PC-3 (cell line): ENCODE results near the gene CRYGD. TPM values are rescaled to one million over a fixed set of nuclear protein-coding genes. Genes with fewer than 3 reads are reported as not detected.

Experiments used
- ATAC-seq: fragments of 200-7000 bp; cut with Tn5 transposase; 2 replicates; pipeline ENCODE4 v1.9.1; 2020; ENCODE audit warnings: mild to moderate bottlenecking, moderate library complexity
- BruUV-seq: library from RNA; stranded (reverse); fragments of 400-500 nt; replicated peaks from 2 replicates; lab custom pipeline; 2021; lab: Mats Ljungman, UMichigan
- CTCF ChIA-PET: fragments of 300-600 bp; sonication (Branson Sonifier 250); formaldehyde crosslinking; loops from one replicate; lab custom pipeline; 2022; ENCODE audit warnings: antibody characterized with exemption; lab: Charles Lee
- POLR2A ChIA-PET: fragments of 300-600 bp; sonication (Branson Sonifier 250); formaldehyde crosslinking; loops from one replicate; lab custom pipeline; 2022; ENCODE audit warnings: antibody characterized with exemption; ENCODE audit not compliant: unreplicated experiment; lab: Charles Lee
- DNase-seq: peaks from one replicate; pipeline ENCODE4 v3.0.0-alpha.2; 2015
- H2AFZ ChIP-seq: fragments of 300-600 bp; sonication (generic); 2 replicates; pipeline ENCODE4 v1.6.0; 2016; ENCODE audit warnings: antibody characterized with exemption, low read length
- H3F3A ChIP-seq: fragments of 300-600 bp; sonication (generic); one replicate; pipeline ENCODE4 v1.6.0; 2017; ENCODE audit warnings: antibody characterized with exemption, low read length, control low read depth, mild to moderate bottlenecking; ENCODE audit not compliant: unreplicated experiment
- H3K27ac ChIP-seq: fragments of 300-600 bp; sonication (generic); 2 replicates; pipeline ENCODE4 v1.5.1; 2016; ENCODE audit warnings: mild to moderate bottlenecking, low read length
- H3K27me3 ChIP-seq: fragments of 300-600 bp; sonication (generic); 2 replicates; pipeline ENCODE4 v1.6.1; 2016; ENCODE audit warnings: low read length, mixed read lengths
- H3K36me3 ChIP-seq: fragments of 300-600 bp; sonication (generic); 2 replicates; pipeline ENCODE4 v1.6.1; 2016; ENCODE audit warnings: low read depth, mixed run types, low read length, mixed read lengths
- H3K4me1 ChIP-seq: fragments of 300-600 bp; sonication (generic); 2 replicates; pipeline ENCODE4 v1.5.1; 2016; ENCODE audit warnings: low read length; ENCODE audit not compliant: insufficient read depth
- H3K4me2 ChIP-seq: fragments of 300-600 bp; sonication (generic); 2 replicates; pipeline ENCODE4 v1.6.0; 2016; ENCODE audit warnings: low read length
- H3K4me3 ChIP-seq: fragments of 300-600 bp; sonication (generic); 2 replicates; pipeline ENCODE4 v1.5.1; 2016; ENCODE audit warnings: mild to moderate bottlenecking, low read length, mixed read lengths
- H3K79me2 ChIP-seq: fragments of 300-600 bp; sonication (generic); 2 replicates; pipeline ENCODE4 v1.6.1; 2017; ENCODE audit warnings: low read length, mixed read lengths
- H3K9ac ChIP-seq: fragments of 300-600 bp; sonication (generic); 2 replicates; pipeline ENCODE4 v1.6.0; 2016; ENCODE audit warnings: mild to moderate bottlenecking, low read length
- H3K9me2 ChIP-seq: fragments of 300-600 bp; sonication (generic); replicated peaks from 2 replicates; pipeline ENCODE4 v1.6.1; 2016; ENCODE audit warnings: mixed run types, low read length, mixed read lengths
- H3K9me3 ChIP-seq: fragments of 300-600 bp; sonication (generic); 2 replicates; pipeline ENCODE4 v1.6.1; 2016; ENCODE audit warnings: low read length, mixed read lengths
- H4K20me1 ChIP-seq: fragments of 300-600 bp; sonication (generic); 2 replicates; pipeline ENCODE4 v1.6.1; 2016; ENCODE audit warnings: low read length, mixed read lengths
- CTCF ChIP-seq: fragments of 300-600 bp; sonication (generic); conservative IDR thresholded peaks from 2 replicates; pipeline ENCODE4 v1.5.1; 2017; ENCODE audit warnings: antibody characterized with exemption, low read depth, mild to moderate bottlenecking, low read length
- EZH2 ChIP-seq: fragments of 300-600 bp; sonication (generic); IDR thresholded peaks from one replicate; pipeline ENCODE4 v1.6.1; 2017; ENCODE audit warnings: antibody characterized with exemption, mild to moderate bottlenecking, low read length; ENCODE audit not compliant: unreplicated experiment
- EZH2phosphoT487 ChIP-seq: fragments of 300-600 bp; sonication (generic); IDR thresholded peaks from 2 replicates; pipeline ENCODE4 v1.6.1; 2018; ENCODE audit warnings: mild to moderate bottlenecking, antibody characterized with exemption, low read length, borderline replicate concordance
- intact Hi-C: fragments of 100-400 bp; cut with micrococcal nuclease; formaldehyde crosslinking; loops from 2 replicates; pipeline ENCODE4 v1.9.0; 2023
- total RNA-seq: library from RNA; depleted of rRNA; stranded (reverse); fragments of >200 nt; gene quantifications from 2 replicates; pipeline ENCODE4 v1.2.3, GENCODE V29; 2014

The CRYGD gene
- total RNA-seq, 1 experiment from 2014 or later = not detected

- Histone ChIP-seq H4K20me1 (no peaks in the 10 kb centered on the region), H3K9me3 (no peaks in the 10 kb centered on the region), H3K79me2 (no peaks in the 10 kb centered on the region), H3K4me3 (no peak overlapping the region), H3K27ac (no peak overlapping the region), H3K4me2 (no peak overlapping the region), H3K27me3 (no peaks in the 10 kb centered on the region), H3K4me1 (peaks cover 24% of the 10 kb centered on the region), H3K9me2 (no peaks in the 10 kb centered on the region), H2AFZ (peak overlapping the region; percentile 9; the same call in 1 of the 2 replicates), H3F3A (no peaks in the 10 kb centered on the region), H3K36me3 (no peaks in the 10 kb centered on the region), H3K9ac (no peak overlapping the region)
- intact Hi-C loops = no loop called here
- no peak for TF ChIP-seq CTCF
- no peak for TF ChIP-seq EZH2
- TF ChIP-seq EZH2phosphoT487 = no peak
- CTCF ChIA-PET = interaction anchor here (0.5 to 1.0 kb wide), 2 partner anchors 13 to 26 kb away, joined by 4 to 5 read pairs; no protein-coding TSS in a partner anchor
- ATAC-seq = peak; percentile 72
- no TSS peak for BruUV-seq
- DNase-seq = peak; percentile 53
- POLR2A ChIA-PET = no interaction called here
Measured at GRCh38 chr2:208134928-208135586, 10.7 kb upstream of the CRYGD start.

- ATAC-seq (no peak), DNase-seq (no peak)
- H2AFZ ChIP-seq = no peak overlapping the region
- H3K27ac ChIP-seq = no peak overlapping the region
- H3K79me2 ChIP-seq = no peaks in the 10 kb centered on the region
- TF ChIP-seq EZH2 (no peak), EZH2phosphoT487 (no peak), CTCF (no peak)
- BruUV-seq = no TSS peak
- intact Hi-C loops = no loop called here
- no peaks in the 10 kb centered on the region for H3F3A ChIP-seq
- H3K4me3 ChIP-seq = no peak overlapping the region
- peak overlapping the region; percentile 33; the same call in 1 of the 2 replicates for H3K4me2 ChIP-seq
- H3K9me3 ChIP-seq = no peaks in the 10 kb centered on the region
- H3K36me3 ChIP-seq = no peaks in the 10 kb centered on the region
- H3K9ac ChIP-seq = no peak overlapping the region
- peaks cover 33% of the 10 kb centered on the region for H3K4me1 ChIP-seq
- no peaks in the 10 kb centered on the region for H3K9me2 ChIP-seq
- no peaks in the 10 kb centered on the region for H3K27me3 ChIP-seq
- H4K20me1 ChIP-seq = no peaks in the 10 kb centered on the region
- CTCF ChIA-PET = interaction anchor here (0.6 kb wide), 2 partner anchors 12 to 30 kb away, joined by 3 read pairs; no protein-coding TSS in a partner anchor
- POLR2A ChIA-PET = no interaction called here
Measured at GRCh38 chr2:208130712-208131110, 6.4 kb upstream of the CRYGD start.
